B cell (primary cell): ENCODE data around the gene TTC21A. TPM values are rescaled to one million over a fixed set of nuclear protein-coding genes. Genes with fewer than 3 reads are reported as not detected.

ENCODE experiments used
- ATAC-seq: fragments of 200-7000 bp; cut with Tn5 transposase; one replicate; pipeline ENCODE4 v1.10.0; 2021; ENCODE audit warnings: low read depth, mild to moderate bottlenecking, moderate number of reproducible peaks, moderate library complexity
- CTCF ChIA-PET: fragments of 350-600 bp; sonication (Branson Sonifier 250); formaldehyde crosslinking; loops from one replicate; lab custom pipeline; 2021; ENCODE audit warnings: antibody characterized with exemption, inconsistent platforms; lab: Charles Lee
- POLR2A ChIA-PET: fragments of 350-600 bp; sonication (Branson Sonifier 250); formaldehyde crosslinking; loops from one replicate; lab custom pipeline; 2021; ENCODE audit warnings: antibody characterized with exemption; lab: Charles Lee
- DNase-seq: peaks from one replicate; pipeline ENCODE4 v3.0.0; 2013
- H2AFZ ChIP-seq: 2 replicates; pipeline ENCODE4 v1.6.1; 2012; ENCODE audit warnings: mild to moderate bottlenecking, low read depth, low read length; ENCODE audit not compliant: insufficient read depth, poor library complexity, severe bottlenecking
- H3K27ac ChIP-seq, 2 donors: 1 replicate in 1 of 2; 2 replicates in 1 of 2; pipeline ENCODE4 v1.5.1; 2012 to 2013; ENCODE audit warnings: low read length in 2 of 2, mild to moderate bottlenecking in 2 of 2, moderate library complexity in 1 of 2
- H3K27me3 ChIP-seq, 4 experiments: fragments of 200-600 bp in 1 of 4; sonication (generic) in 1 of 4; replicated peaks in 1 of 4; 1 replicate in 2 of 4; 2 replicates in 2 of 4; pipeline versions ENCODE4 v1.6.1 to v1.7.0; 2013 to 2016; ENCODE audit warnings: low read length in 3 of 4, mild to moderate bottlenecking in 2 of 4, mixed read lengths in 1 of 4, moderate library complexity in 1 of 4; ENCODE audit not compliant: insufficient read depth in 4 of 4, control insufficient read depth in 3 of 4; ENCODE audit errors: control extremely low read depth in 1 of 4
- H3K36me3 ChIP-seq, 2 experiments: replicated peaks in 1 of 2; 1 replicate in 1 of 2; 2 replicates in 1 of 2; pipeline versions ENCODE4 v1.6.1 to v1.7.1; 2013; ENCODE audit warnings: low read length in 1 of 2; ENCODE audit not compliant: insufficient read depth in 2 of 2, control insufficient read depth in 1 of 2; ENCODE audit errors: control extremely low read depth in 1 of 2, extremely low read depth in 1 of 2
- H3K4me1 ChIP-seq, 2 donors: fragments of 200-600 bp in 1 of 2; sonication (generic) in 1 of 2; 1 replicate in 1 of 2; 2 replicates in 1 of 2; pipeline versions ENCODE4 v1.5.1 to v1.6.1; 2013 to 2017; ENCODE audit warnings: low read length in 2 of 2; ENCODE audit not compliant: control insufficient read depth in 2 of 2, insufficient read depth in 2 of 2
- H3K4me2 ChIP-seq: replicated peaks from 2 replicates; pipeline ENCODE3; 2012; ENCODE audit warnings: mild to moderate bottlenecking, low read depth, low read length; ENCODE audit not compliant: poor library complexity, severe bottlenecking
- H3K4me3 ChIP-seq, 5 experiments: fragments of 200-600 bp in 1 of 5; sonication (generic) in 1 of 5; 1 replicate in 3 of 5; 2 replicates in 2 of 5; pipeline versions ENCODE4 v1.5.1 to v1.7.0; 2011 to 2016; ENCODE audit warnings: low read length in 4 of 5, mild to moderate bottlenecking in 4 of 5, low read depth in 2 of 5, control low read depth in 1 of 5, moderate library complexity in 1 of 5; ENCODE audit not compliant: insufficient read depth in 1 of 5; ENCODE audit errors: control extremely low read depth in 1 of 5, extremely low read depth in 1 of 5
- H3K79me2 ChIP-seq: fragments of 200-600 bp; sonication (generic); one replicate; pipeline ENCODE4 v1.6.0; 2016; ENCODE audit warnings: low read length; ENCODE audit not compliant: control insufficient read depth, insufficient read depth
- H3K9ac ChIP-seq: fragments of 200-600 bp; sonication (generic); 2 replicates; pipeline ENCODE4 v1.6.1; 2017; ENCODE audit warnings: mild to moderate bottlenecking, low read length, moderate library complexity
- H3K9me3 ChIP-seq, 3 donors: one replicate each; pipeline versions ENCODE4 v1.6.1 to v1.7.1; 2013; ENCODE audit warnings: low read length in 2 of 3; ENCODE audit not compliant: control insufficient read depth in 2 of 3, insufficient read depth in 1 of 3; ENCODE audit errors: control extremely low read depth in 1 of 3
- H4K20me1 ChIP-seq: 2 replicates; pipeline ENCODE4 v1.6.0; 2012; ENCODE audit warnings: mild to moderate bottlenecking, low read length; ENCODE audit not compliant: insufficient read depth, control insufficient read depth, poor library complexity, severe bottlenecking
- H3K27ac Mint-ChIP-seq: one replicate; pipeline ENCODE4 v1.8.0; 2021; ENCODE audit warnings: mixed read lengths
- H3K27me3 Mint-ChIP-seq: one replicate; pipeline ENCODE4 v1.8.0; 2021; ENCODE audit warnings: mixed read lengths
- H3K4me1 Mint-ChIP-seq: one replicate; pipeline ENCODE4 v1.8.0; 2021; ENCODE audit warnings: mixed read lengths
- H3K4me3 Mint-ChIP-seq: one replicate; pipeline ENCODE4 v1.8.0; 2021; ENCODE audit warnings: mixed read lengths
- H3K9me3 Mint-ChIP-seq: one replicate; pipeline ENCODE4 v1.8.0; 2022; ENCODE audit warnings: mixed read lengths; ENCODE audit not compliant: insufficient read depth
- CTCF ChIP-seq: fragments of 200-600 bp; IDR thresholded peaks from one replicate; pipeline ENCODE4 v1.8.0; 2022; ENCODE audit warnings: antibody characterized with exemption, mild to moderate bottlenecking
- EZH2 ChIP-seq: IDR thresholded peaks from 2 replicates; pipeline ENCODE4 v1.6.1; 2012; ENCODE audit warnings: borderline replicate concordance, low read depth, mild to moderate bottlenecking, moderate library complexity, low read length; ENCODE audit not compliant: insufficient read depth, poor library complexity, severe bottlenecking
- WGBS: methylation state at CpG from one replicate; pipeline ENCODE4 v1.1.5; 2013; ENCODE audit warnings: missing lambda C conversion rate; ENCODE audit not compliant: insufficient coverage; 5-methylcytosine and 5-hydroxymethylcytosine counted together
- intact Hi-C: fragments of 100-400 bp; cut with micrococcal nuclease; formaldehyde crosslinking; loops from one replicate; pipeline ENCODE4 v1.10.0; 2022
- polyA plus RNA-seq: library from polyadenylated mRNA; depleted of rRNA; stranded (reverse); fragments of >200 nt; gene quantifications from 2 replicates; pipeline ENCODE4 v1.2.3, GENCODE V29; 2012
- total RNA-seq, 2 donors: library from RNA; stranded (reverse); fragments of 120-200 nt in 1 of 2; gene quantifications; 1 replicate in 1 of 2; 2 replicates in 1 of 2; pipeline versions ENCODE4 v1.2.3 to v1.2.4, GENCODE V29; 2013 to 2022

The TTC21A gene
- total and polyA plus RNA-seq, 2 donors (not counting 1 experiment from before 2014, with no cell fraction given) = 49.2 to 106 TPM

GRCh38 chr3:39166134-39166710 lies 58.7 kb downstream of the TTC21A start:
- no peak overlapping the region for H3K27ac ChIP-seq

More at GRCh38 chr3:39166134-39166710, 58.7 kb downstream of the TTC21A start:
- H3K4me3 Mint-ChIP-seq = no peak overlapping the region
- H3K27ac Mint-ChIP-seq = no peak overlapping the region
- ChIA-PET CTCF (interaction anchor here (0.8 to 4.9 kb wide), 4 partner anchors 10 to 125 kb away, joined by 3 to 12 read pairs (median 3); no protein-coding TSS in a partner anchor), POLR2A (no interaction called here)
- intact Hi-C loops = loop anchor here (5.0 kb wide), 1 partner anchor 64 kb away; no protein-coding TSS in a partner anchor
- no peaks in the 10 kb centered on the region for H3K4me1 Mint-ChIP-seq
- no peaks in the 10 kb centered on the region for H3K79me2 ChIP-seq
- no peak for TF ChIP-seq EZH2
- TF ChIP-seq CTCF = no peak
- no peaks in the 10 kb centered on the region for H3K36me3 ChIP-seq
- H3K9me3 Mint-ChIP-seq = no peaks in the 10 kb centered on the region
- DNase-seq (peak; percentile 26), ATAC-seq (peak; percentile 54)
- no peaks in the 10 kb centered on the region for H3K27me3 Mint-ChIP-seq
- H3K4me3 ChIP-seq = no peak overlapping the region
- H3K9me3 ChIP-seq = peaks cover 0 to 3% (median 0%) of the 10 kb centered on the region in 3 donors
- no peak overlapping the region for H3K9ac ChIP-seq
- H3K27me3 ChIP-seq = no peaks in the 10 kb centered on the region
- no peak overlapping the region for H3K4me2 ChIP-seq
- no peaks in the 10 kb centered on the region for H3K4me1 ChIP-seq
- no peaks in the 10 kb centered on the region for H4K20me1 ChIP-seq
- no peak overlapping the region for H2AFZ ChIP-seq
- 100% methylated on average over 1 of the region's 3 CpGs for WGBS
